ENCODE measurements around the gene ZC3H14. TPM values are rescaled to one million over a fixed set of nuclear protein-coding genes. Genes with fewer than 3 reads are reported as not detected.

ZC3H14 gene
- total RNA-seq, 1 donor from 2014 or later, result 59.6 TPM

- no peaks in the 10 kb centered on the region for H3K27me3 Mint-ChIP-seq (ENCODE audit: unreplicated experiment)
- no peak overlapping the region for H3K27ac Mint-ChIP-seq (ENCODE audit: unreplicated experiment)
- H3K36me3 Mint-ChIP-seq (ENCODE audit: unreplicated experiment), result peaks cover 4% of the 10 kb centered on the region
- no peaks in the 10 kb centered on the region for H3K9me3 Mint-ChIP-seq (ENCODE audit: unreplicated experiment)
- H3K4me1 Mint-ChIP-seq (ENCODE audit: low read depth, unreplicated experiment), result no peaks in the 10 kb centered on the region
- DNase-seq, result no peak
- H3K4me3 Mint-ChIP-seq (ENCODE audit: unreplicated experiment), result no peak overlapping the region
- TF ChIP-seq, protein P1, sequence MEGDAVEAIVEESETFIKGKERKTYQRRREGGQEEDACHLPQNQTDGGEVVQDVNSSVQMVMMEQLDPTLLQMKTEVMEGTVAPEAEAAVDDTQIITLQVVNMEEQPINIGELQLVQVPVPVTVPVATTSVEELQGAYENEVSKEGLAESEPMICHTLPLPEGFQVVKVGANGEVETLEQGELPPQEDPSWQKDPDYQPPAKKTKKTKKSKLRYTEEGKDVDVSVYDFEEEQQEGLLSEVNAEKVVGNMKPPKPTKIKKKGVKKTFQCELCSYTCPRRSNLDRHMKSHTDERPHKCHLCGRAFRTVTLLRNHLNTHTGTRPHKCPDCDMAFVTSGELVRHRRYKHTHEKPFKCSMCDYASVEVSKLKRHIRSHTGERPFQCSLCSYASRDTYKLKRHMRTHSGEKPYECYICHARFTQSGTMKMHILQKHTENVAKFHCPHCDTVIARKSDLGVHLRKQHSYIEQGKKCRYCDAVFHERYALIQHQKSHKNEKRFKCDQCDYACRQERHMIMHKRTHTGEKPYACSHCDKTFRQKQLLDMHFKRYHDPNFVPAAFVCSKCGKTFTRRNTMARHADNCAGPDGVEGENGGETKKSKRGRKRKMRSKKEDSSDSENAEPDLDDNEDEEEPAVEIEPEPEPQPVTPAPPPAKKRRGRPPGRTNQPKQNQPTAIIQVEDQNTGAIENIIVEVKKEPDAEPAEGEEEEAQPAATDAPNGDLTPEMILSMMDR (IDR thresholded peaks at IDR 0.05; ENCODE audit: partially characterized antibody, unreplicated experiment), result no peak
Observed at GRCh38 chr14:88572117-88572516, 9.3 kb downstream of the ZC3H14 start.

DNA sequence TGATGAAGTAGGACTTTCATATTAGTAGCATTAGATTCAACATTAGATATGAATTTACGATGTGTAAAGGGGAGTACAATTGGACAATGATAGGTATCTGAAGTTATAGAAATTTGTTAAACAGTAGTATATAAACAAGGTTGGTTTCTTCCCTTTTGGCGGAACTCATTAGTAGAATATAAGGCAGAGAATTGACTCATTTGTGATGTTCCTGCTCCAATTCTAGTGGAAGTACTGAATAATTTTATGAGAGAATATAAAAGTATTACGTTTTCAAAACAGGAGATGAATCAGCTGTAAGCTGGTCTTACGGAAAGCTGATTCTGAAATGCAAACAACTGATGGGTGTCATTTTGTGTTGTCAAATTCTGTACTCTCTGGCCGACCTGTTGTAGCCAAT lies 13.4 kb downstream of the ZC3H14 start:
- H3K27me3 Mint-ChIP-seq (ENCODE audit: unreplicated experiment), result no peaks in the 10 kb centered on the region
- peaks cover 4% of the 10 kb centered on the region for H3K36me3 Mint-ChIP-seq (ENCODE audit: unreplicated experiment)
- H3K9me3 Mint-ChIP-seq (ENCODE audit: unreplicated experiment), result no peaks in the 10 kb centered on the region
- H3K27ac Mint-ChIP-seq (ENCODE audit: unreplicated experiment), result no peak overlapping the region
- no peak overlapping the region for H3K4me3 Mint-ChIP-seq (ENCODE audit: unreplicated experiment)
- TF ChIP-seq, protein P1 (IDR thresholded peaks at IDR 0.05; ENCODE audit: partially characterized antibody, unreplicated experiment), result no peak
- DNase-seq, result no peak
- no peaks in the 10 kb centered on the region for H3K4me1 Mint-ChIP-seq (ENCODE audit: low read depth, unreplicated experiment)

GRCh38 chr14:88584451-88584850 lies 21.6 kb downstream of the ZC3H14 start:
- H3K4me1 Mint-ChIP-seq (ENCODE audit: low read depth, unreplicated experiment), result no peaks in the 10 kb centered on the region
- H3K27ac Mint-ChIP-seq (ENCODE audit: unreplicated experiment), result no peak overlapping the region
- peaks cover 8% of the 10 kb centered on the region for H3K36me3 Mint-ChIP-seq (ENCODE audit: unreplicated experiment)
- TF ChIP-seq, protein P1 (IDR thresholded peaks at IDR 0.05; ENCODE audit: partially characterized antibody, unreplicated experiment), result no peak
- DNase-seq, result no peak
- H3K4me3 Mint-ChIP-seq (ENCODE audit: unreplicated experiment), result no peak overlapping the region
- no peaks in the 10 kb centered on the region for H3K9me3 Mint-ChIP-seq (ENCODE audit: unreplicated experiment)
- no peaks in the 10 kb centered on the region for H3K27me3 Mint-ChIP-seq (ENCODE audit: unreplicated experiment)

DNA sequence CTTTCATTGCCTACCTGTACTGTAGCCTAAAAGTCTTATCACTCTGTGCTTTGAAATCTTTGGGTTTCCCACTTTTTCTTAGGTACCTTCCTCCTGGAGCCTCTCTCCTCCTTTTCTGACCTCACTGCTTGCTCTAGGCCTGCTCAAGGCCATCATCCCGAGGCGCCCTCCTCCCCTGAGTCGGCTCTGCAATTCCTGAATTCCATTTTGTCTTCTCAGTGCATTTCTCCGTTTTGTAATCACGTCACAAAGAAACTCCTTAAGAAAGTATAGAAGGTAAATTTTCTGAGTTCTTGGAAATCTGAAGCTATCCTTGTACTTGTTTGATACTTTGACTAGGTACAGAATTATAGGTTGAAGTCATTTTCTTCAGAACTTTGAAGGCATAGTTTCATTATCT lies 25.2 kb downstream of the ZC3H14 start:
- Mint-ChIP-seq H3K27ac (ENCODE audit: unreplicated experiment) (no peak overlapping the region), H3K36me3 (ENCODE audit: unreplicated experiment) (peaks cover 8% of the 10 kb centered on the region)
- TF ChIP-seq, protein P1 (IDR thresholded peaks at IDR 0.05; ENCODE audit: partially characterized antibody, unreplicated experiment), result no peak

DNA sequence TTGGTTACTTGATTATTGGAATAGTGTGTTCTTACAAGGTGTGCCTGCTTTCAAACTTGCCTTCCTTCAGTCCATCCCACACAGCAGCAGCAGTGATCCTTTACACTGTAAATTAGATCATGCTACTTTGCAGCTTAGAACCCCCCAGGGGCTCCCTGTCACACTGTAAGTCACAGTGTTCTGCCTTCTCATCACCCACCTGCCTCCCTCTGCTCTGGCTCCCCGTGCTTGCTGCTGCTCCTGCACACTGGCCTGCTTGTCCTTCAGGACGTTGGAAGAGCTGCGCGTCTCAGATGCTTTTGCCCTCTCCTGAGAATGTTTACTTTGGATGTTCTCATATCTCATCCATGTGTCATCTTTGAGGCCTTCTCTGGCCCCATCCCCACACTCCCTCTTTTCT lies 27.3 kb downstream of the ZC3H14 start:
- peak; percentile 72 for DNase-seq
- peaks cover 8% of the 10 kb centered on the region for H3K9me3 Mint-ChIP-seq (ENCODE audit: unreplicated experiment)
- H3K27me3 Mint-ChIP-seq (ENCODE audit: unreplicated experiment), result no peaks in the 10 kb centered on the region
- H3K27ac Mint-ChIP-seq (ENCODE audit: unreplicated experiment), result peak overlapping the region; percentile 89
- H3K4me3 Mint-ChIP-seq (ENCODE audit: unreplicated experiment), result peak overlapping the region; percentile 16
- H3K4me1 Mint-ChIP-seq (ENCODE audit: low read depth, unreplicated experiment), result peaks cover 18% of the 10 kb centered on the region
- H3K36me3 Mint-ChIP-seq (ENCODE audit: unreplicated experiment), result peaks cover 8% of the 10 kb centered on the region
- TF ChIP-seq, protein P1 (IDR thresholded peaks at IDR 0.05; ENCODE audit: partially characterized antibody, unreplicated experiment), result no peak

More for the DNA sequence above, 25.2 kb downstream of the ZC3H14 start:
- no peak for DNase-seq
- H3K4me3 Mint-ChIP-seq (ENCODE audit: unreplicated experiment), result no peak overlapping the region
- peaks cover 8% of the 10 kb centered on the region for H3K9me3 Mint-ChIP-seq (ENCODE audit: unreplicated experiment)
- H3K4me1 Mint-ChIP-seq (ENCODE audit: low read depth, unreplicated experiment), result peaks cover 18% of the 10 kb centered on the region
- H3K27me3 Mint-ChIP-seq (ENCODE audit: unreplicated experiment), result no peaks in the 10 kb centered on the region

Data from glutamatergic neuron (in vitro differentiated cells).